Thymus (tissue), 14 donors: ENCODE measurements around the gene FBXL15. TPM values are rescaled to one million over a fixed set of nuclear protein-coding genes. Genes with fewer than 3 reads are reported as not detected.

Source experiments
- DNase-seq, 9 donors: peaks; one replicate each; pipeline ENCODE4 v3.0.0-alpha.2; 2013; ENCODE audit warnings: low spot score in 9 of 9, low read depth in 6 of 9, missing footprints in 1 of 9
- H3K27ac ChIP-seq, 2 donors: one replicate each; pipeline ENCODE4 v1.5.1; 2013; ENCODE audit warnings: control low read depth in 1 of 2, low read depth in 1 of 2, low read length in 1 of 2, mild to moderate bottlenecking in 1 of 2, moderate library complexity in 1 of 2
- H3K27me3 ChIP-seq, 2 donors: one replicate each; pipeline ENCODE4 v1.5.1; 2013; ENCODE audit warnings: low read length in 1 of 2; ENCODE audit not compliant: control insufficient read depth in 2 of 2, insufficient read depth in 1 of 2
- H3K36me3 ChIP-seq, 2 donors: one replicate each; pipeline ENCODE4 v1.5.1; 2013; ENCODE audit warnings: low read length in 1 of 2, mild to moderate bottlenecking in 1 of 2, moderate library complexity in 1 of 2; ENCODE audit not compliant: control insufficient read depth in 2 of 2, insufficient read depth in 2 of 2
- H3K4me1 ChIP-seq, 2 donors: one replicate each; pipeline ENCODE4 v1.5.1; 2013; ENCODE audit warnings: low read length in 2 of 2; ENCODE audit not compliant: control insufficient read depth in 2 of 2, insufficient read depth in 2 of 2
- H3K4me3 ChIP-seq, 2 donors: one replicate each; pipeline ENCODE4 v1.5.1; 2013; ENCODE audit warnings: low read length in 2 of 2, control low read depth in 1 of 2, mild to moderate bottlenecking in 1 of 2
- H3K9me3 ChIP-seq, 2 donors: one replicate each; pipeline ENCODE4 v1.5.1; 2013; ENCODE audit warnings: low read length in 1 of 2, mild to moderate bottlenecking in 1 of 2; ENCODE audit not compliant: control insufficient read depth in 2 of 2, insufficient read depth in 1 of 2
- WGBS: extraction: QIAGEN DNeasy Blood & Tissue Kit; methylation state at CpG from one replicate; pipeline ENCODE4 v1.1.7; 2013; 5-methylcytosine and 5-hydroxymethylcytosine counted together
- long read RNA-seq, 10 donors: transcript quantifications; one replicate each; lab custom pipeline, GENCODE V29; 2026
- polyA plus RNA-seq: library from polyadenylated mRNA; stranded (reverse); fragments of 200-250 nt; gene quantifications from one replicate; pipeline ENCODE4 v1.2.3, GENCODE V29; 2013
- total RNA-seq: library from RNA; stranded (reverse); fragments of 120-200 nt; gene quantifications from one replicate; pipeline ENCODE4 v1.2.4, GENCODE V29; 2013
- donor health status: healthy.

The FBXL15 gene
- total RNA-seq, result 7.8 TPM
- polyA plus RNA-seq, result 12.0 TPM
- long read RNA-seq, donor 1, result 0 reads
- long read RNA-seq, donor 2, result 0 reads
- long read RNA-seq, donor 3, partial matches to known transcripts, result 12 of 14 reads
- long read RNA-seq, donor 3, other reads (novel, unspliced or antisense), result 0 of 14 reads
- long read RNA-seq, donor 4, result 0 reads
- long read RNA-seq, donor 5, partial matches to known transcripts, result 20 of 21 reads
- long read RNA-seq, donor 5, other reads (novel, unspliced or antisense), result 0 of 21 reads
- long read RNA-seq, donor 6, partial matches to known transcripts, result 0 of 1 reads
- long read RNA-seq, donor 6, other reads (novel, unspliced or antisense), result 0 of 1 reads
- long read RNA-seq, donor 7, result 0 reads
- long read RNA-seq, donor 8, partial matches to known transcripts, result 0 of 1 reads
- long read RNA-seq, donor 8, other reads (novel, unspliced or antisense), result 0 of 1 reads
- long read RNA-seq, donor 9, partial matches to known transcripts, result 0 of 1 reads
- long read RNA-seq, donor 9, other reads (novel, unspliced or antisense), result 0 of 1 reads
- long read RNA-seq, donor 10, partial matches to known transcripts, result 0 of 1 reads
- long read RNA-seq, donor 10, other reads (novel, unspliced or antisense), result 0 of 1 reads

- peak within 1 kb of the TSS; percentile 66 to 80 for H3K27ac ChIP-seq
- H3K9me3 ChIP-seq, result peaks cover 2 to 12% of the 10 kb centered on the region in 2 donors
- peaks cover 25 to 71% of the 10 kb centered on the region in 2 donors for H3K27me3 ChIP-seq
- peaks cover 14 to 18% of the 10 kb centered on the region in 2 donors for H3K36me3 ChIP-seq
- WGBS, result under 1% methylated on average over 66 of the region's 66 CpGs
- DNase-seq, result peak in 8 of 9 donors; percentile 73 to 93 (median 78)
- H3K4me1 ChIP-seq, result peaks cover 33 to 39% of the 10 kb centered on the region in 2 donors
- peak within 1 kb of the TSS; percentile 63 to 66 for H3K4me3 ChIP-seq
Measured at GRCh38 chr10:102420714-102421506, at the start of gene FBXL15. Gene FBXL15, plus strand, starts transcription at chr10:102420836. Its CDS starts 294 bp downstream, at chr10:102421130.

- 100% methylated on average over 2 of the region's 2 CpGs for WGBS
- no peak for DNase-seq
- no peak overlapping the region for H3K4me3 ChIP-seq
- H3K36me3 ChIP-seq, result peaks cover 68 to 79% of the 10 kb centered on the region in 2 donors
- peaks cover 0 to 2% of the 10 kb centered on the region in 2 donors for H3K9me3 ChIP-seq
- no peaks in the 10 kb centered on the region for H3K4me1 ChIP-seq
- H3K27me3 ChIP-seq, result no peaks in the 10 kb centered on the region
- no peak overlapping the region for H3K27ac ChIP-seq
Measured at GRCh38 chr10:102371295-102371694, 49.3 kb upstream of the FBXL15 start.

- no peak for DNase-seq
- H3K9me3 ChIP-seq, result peaks cover 0 to 2% of the 10 kb centered on the region in 2 donors
- WGBS, result 97% methylated on average over 7 of the region's 7 CpGs
- no peaks in the 10 kb centered on the region for H3K4me1 ChIP-seq
- H3K27me3 ChIP-seq, result no peaks in the 10 kb centered on the region
- H3K27ac ChIP-seq, result no peak overlapping the region
- no peak overlapping the region for H3K4me3 ChIP-seq
- peaks cover 55 to 74% of the 10 kb centered on the region in 2 donors for H3K36me3 ChIP-seq
Measured at GRCh38 chr10:102375250-102375649, 45.4 kb upstream of the FBXL15 start.

GRCh38 chr10:102375867-102376266 is 44.8 kb upstream of the FBXL15 start:
- H3K9me3 ChIP-seq, result no peaks in the 10 kb centered on the region
- no peaks in the 10 kb centered on the region for H3K27me3 ChIP-seq
- peaks cover 55 to 74% of the 10 kb centered on the region in 2 donors for H3K36me3 ChIP-seq
- 98% methylated on average over 2 of the region's 2 CpGs for WGBS
- H3K4me1 ChIP-seq, result no peaks in the 10 kb centered on the region
- H3K27ac ChIP-seq, result no peak overlapping the region
- DNase-seq, result no peak
- no peak overlapping the region for H3K4me3 ChIP-seq

- Histone ChIP-seq H3K36me3 (peaks cover 56 to 73% of the 10 kb centered on the region in 2 donors), H3K4me1 (no peaks in the 10 kb centered on the region), H3K27ac (no peak overlapping the region), H3K4me3 (no peak overlapping the region), H3K27me3 (no peaks in the 10 kb centered on the region), H3K9me3 (no peaks in the 10 kb centered on the region)
- WGBS, result 99% methylated on average over 12 of the region's 12 CpGs
- DNase-seq, result no peak
Measured at GRCh38 chr10:102376901-102377300, 43.7 kb upstream of the FBXL15 start.

- Histone ChIP-seq H3K27ac (no peak overlapping the region), H3K27me3 (no peaks in the 10 kb centered on the region), H3K4me1 (no peaks in the 10 kb centered on the region), H3K9me3 (no peaks in the 10 kb centered on the region), H3K36me3 (peaks cover 65 to 74% of the 10 kb centered on the region in 2 donors), H3K4me3 (no peak overlapping the region)
- DNase-seq, result no peak
- WGBS, result over 99% methylated on average over 6 of the region's 6 CpGs
Measured at GRCh38 chr10:102379383-102379782, 41.3 kb upstream of the FBXL15 start.

- H3K36me3 ChIP-seq, result peaks cover 44 to 54% of the 10 kb centered on the region in 2 donors
- no peaks in the 10 kb centered on the region for H3K27me3 ChIP-seq
Measured at GRCh38 chr10:102381983-102382382, 38.7 kb upstream of the FBXL15 start.

GRCh38 chr10:102382871-102383270 is 37.8 kb upstream of the FBXL15 start:
- H3K27me3 ChIP-seq, result no peaks in the 10 kb centered on the region
- no peaks in the 10 kb centered on the region for H3K9me3 ChIP-seq
- no peak overlapping the region for H3K27ac ChIP-seq
- DNase-seq, result no peak
- WGBS, result 98% methylated on average over 8 of the region's 8 CpGs
- H3K4me3 ChIP-seq, result no peak overlapping the region
- peaks cover 42 to 49% of the 10 kb centered on the region in 2 donors for H3K36me3 ChIP-seq
- H3K4me1 ChIP-seq, result no peaks in the 10 kb centered on the region

More at GRCh38 chr10:102381983-102382382, 38.7 kb upstream of the FBXL15 start:
- DNase-seq, result no peak
- Histone ChIP-seq H3K4me1 (no peaks in the 10 kb centered on the region), H3K27ac (no peak overlapping the region), H3K4me3 (no peak overlapping the region), H3K9me3 (no peaks in the 10 kb centered on the region)
- 98% methylated on average over 9 of the region's 9 CpGs for WGBS
